ENCODE results near the gene ST7. TPM values are rescaled to one million over a fixed set of nuclear protein-coding genes. Genes with fewer than 3 reads are reported as not detected.

The ST7 gene
- total RNA-seq, 1 donor from 2014 or later: 22.1 TPM

DNA sequence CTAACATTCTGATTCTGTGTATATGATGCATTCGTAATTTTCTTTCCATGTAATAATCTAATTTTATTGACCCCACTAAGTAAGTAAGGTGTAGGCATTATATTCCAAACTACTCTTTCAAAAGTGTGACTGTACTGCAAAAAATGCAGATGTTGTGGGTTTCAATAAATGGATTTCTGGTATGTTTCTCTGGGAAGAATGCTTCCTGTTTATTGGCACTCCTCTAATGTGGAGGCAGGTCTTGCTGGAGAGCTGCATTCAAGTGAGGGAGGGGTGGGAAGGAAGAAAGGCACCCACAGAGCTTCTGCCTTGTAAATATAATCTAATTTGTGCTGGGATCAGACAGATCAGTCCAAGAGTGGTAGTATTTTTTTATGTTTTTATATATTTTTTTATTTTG is 23.9 kb downstream of the ST7 start:
- no peak for DNase-seq (ENCODE audit: low spot score)

DNA sequence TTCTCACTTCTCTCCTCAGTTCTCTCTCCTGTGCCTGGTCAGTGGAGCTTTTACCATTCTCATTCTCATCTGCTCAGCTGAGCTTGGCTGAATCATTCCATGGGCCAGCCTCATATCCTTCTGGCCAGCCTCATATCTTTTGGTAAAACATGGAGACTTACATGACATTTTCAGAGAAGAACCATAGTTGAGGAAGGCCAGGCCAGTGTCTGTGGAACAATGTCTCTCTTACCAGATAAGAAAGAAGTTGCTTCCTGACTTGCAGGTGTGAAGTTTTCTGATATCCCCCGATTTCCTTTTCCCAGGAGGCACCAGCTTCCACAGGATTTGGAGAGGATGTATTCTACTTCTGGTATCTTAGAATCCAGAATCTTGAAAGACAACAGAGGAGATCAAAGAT is 24.7 kb downstream of the ST7 start:
- no peak for DNase-seq (ENCODE audit: low spot score)

DNA sequence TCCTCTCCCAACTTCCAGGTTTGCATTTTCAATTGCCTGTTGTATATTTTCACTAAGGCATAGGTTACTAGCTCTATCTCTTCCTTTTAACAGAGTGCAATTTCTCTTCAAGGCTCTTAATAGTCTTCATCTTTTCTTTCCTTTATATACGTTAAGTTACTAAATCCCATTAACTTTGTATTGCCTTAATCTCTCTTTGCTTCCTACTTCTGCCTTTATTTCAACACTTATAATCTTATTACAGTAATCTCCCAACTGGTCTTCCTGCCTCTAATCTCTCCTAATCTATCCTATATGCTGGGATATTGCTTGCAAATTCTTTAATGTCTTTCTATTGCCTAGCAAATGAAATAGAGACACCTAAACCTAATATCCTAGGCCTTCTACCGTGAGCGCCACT is 26.1 kb downstream of the ST7 start:
- no peak for DNase-seq (ENCODE audit: low spot score)

DNA sequence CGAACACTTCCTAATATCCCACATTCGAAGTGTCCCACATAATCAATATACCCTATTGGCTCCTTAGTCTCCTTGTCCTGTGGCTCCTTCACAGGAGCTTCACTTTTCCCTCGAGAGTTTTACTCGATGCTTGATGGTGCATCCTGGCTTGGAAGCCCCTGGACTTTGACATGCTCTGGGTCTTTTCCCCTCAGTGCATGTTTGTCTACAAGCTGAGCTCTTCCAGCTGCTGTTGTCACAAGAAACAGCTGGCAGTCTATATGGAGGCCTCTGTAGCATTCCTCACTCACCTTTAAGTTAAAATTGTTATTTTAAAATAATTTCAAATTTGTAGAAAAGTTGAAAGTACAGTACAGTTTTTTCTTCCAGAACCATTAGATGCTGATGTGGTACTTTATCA is 27.1 kb downstream of the ST7 start:
- DNase-seq (ENCODE audit: low spot score): no peak

DNA sequence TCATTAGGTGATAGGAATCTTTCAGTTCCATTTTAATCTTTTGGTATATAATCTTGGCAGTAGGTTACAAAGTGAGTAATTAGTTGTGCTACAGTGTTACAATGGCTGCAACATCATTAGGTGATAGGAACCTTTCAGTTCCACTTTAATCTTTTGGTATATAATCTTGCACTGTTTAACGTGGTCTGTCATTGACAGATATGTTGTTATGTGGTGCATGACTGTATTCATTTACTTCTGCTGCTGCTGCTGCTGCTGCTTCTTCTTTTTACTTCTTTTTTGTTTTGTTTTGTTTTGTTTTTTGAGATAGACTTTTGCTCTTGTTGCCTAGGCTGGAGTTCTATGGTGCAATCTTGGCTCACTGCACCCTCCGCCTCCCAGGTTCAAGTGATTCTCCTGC is 28.6 kb downstream of the ST7 start:
- DNase-seq (ENCODE audit: low spot score): no peak

DNA sequence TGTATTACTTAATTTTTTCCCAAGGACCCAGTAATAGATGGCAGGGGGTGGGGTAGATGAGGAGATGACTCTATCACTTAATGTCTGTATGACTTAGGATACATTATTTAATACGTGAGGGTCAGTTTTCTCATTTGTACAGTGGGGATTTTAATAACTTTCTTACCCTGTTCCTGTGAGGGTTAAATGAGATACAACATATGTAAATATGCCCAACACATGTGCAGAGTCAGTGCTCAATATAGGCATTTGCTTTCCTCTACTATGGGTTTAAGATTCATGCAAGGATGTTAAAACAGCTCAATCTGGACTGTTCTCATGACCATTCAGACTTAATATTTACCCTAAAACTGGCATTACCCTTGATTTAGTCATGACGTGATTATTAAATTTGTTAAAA is 31.2 kb downstream of the ST7 start:
- no peak for DNase-seq (ENCODE audit: low spot score)

DNA sequence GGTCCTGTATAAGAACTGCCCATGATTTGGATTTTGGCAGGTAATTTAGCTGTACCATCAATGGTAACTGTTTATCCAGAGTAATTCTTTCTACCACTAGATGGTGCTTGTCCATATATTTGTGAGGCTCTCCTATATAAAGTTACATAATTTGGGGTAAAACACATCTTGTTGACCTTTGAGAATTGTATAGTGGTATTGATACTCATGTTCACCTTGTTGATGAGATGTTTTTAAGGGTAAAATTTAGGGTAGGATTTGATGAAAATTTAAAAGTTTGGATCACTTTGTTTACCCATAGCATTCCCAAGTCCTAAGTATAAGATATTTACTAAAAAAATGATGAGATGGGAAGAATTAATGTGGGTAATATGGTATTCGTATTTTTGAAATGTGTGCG is 31.6 kb downstream of the ST7 start:
- no peak for DNase-seq (ENCODE audit: low spot score)

DNA sequence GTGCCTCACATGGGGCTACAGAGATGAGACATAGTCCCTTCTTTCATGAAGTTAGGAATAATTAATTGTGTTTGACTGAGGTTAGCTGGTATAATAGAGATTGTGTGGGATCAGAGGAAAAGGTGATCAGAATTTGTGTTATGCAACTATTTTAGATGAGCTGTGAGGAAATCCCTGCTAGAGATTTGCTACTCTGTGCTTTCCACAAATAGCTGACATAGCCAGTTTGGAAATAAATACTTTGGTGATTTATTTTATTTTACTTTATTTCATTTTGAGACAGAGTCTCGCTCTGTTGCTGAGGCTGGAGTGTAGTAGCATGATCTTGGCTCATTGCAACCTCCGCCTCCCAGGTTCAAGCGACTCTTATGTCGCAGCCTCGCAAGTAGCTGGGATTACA is 32.3 kb downstream of the ST7 start:
- DNase-seq (ENCODE audit: low spot score): no peak

DNA sequence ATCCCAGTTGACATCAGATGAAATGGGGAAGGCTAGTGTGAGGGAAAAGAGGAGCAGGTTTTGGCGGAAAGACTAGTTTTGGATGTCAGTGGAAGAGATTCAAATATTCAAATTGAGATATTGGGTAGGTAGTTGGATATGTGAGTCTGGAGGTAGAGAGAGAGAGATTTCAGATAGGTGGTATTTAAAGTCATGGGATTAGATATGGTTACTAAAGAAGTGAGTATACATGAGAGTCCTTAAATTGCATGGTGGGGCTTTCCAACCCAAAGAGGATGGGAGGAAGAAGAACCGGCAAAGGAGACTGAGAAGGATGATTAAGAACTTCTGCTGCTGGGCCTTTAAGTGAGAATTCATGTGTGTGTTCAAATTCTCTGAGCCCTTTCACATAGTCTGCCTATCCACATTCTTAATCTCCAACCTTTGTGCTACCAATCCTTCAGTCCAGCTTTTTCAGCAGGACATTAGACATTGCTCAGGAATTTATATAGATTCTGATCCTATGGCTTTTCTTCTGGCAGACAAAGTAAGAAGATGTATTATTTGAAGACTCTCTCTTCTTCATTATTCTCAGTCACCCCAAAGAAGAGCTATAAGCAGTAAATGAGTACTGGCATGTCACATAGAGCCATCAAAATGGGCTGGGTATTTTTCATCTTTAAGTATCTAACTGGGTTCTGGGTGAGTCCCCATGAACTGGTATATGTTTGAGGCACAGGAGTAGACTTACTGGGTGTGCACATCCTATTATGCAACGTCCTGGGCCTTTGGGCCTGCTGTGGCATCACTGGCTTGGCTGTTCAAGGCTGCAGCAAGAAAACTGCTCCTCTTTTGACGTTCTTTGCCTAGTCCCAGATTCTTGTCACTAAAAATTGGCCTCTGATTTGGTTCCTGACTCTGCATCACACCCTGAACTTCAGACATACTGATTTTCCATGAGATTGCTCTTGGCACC is 33.6 kb downstream of the ST7 start:
- DNase-seq (ENCODE audit: low spot score): no peak

DNA sequence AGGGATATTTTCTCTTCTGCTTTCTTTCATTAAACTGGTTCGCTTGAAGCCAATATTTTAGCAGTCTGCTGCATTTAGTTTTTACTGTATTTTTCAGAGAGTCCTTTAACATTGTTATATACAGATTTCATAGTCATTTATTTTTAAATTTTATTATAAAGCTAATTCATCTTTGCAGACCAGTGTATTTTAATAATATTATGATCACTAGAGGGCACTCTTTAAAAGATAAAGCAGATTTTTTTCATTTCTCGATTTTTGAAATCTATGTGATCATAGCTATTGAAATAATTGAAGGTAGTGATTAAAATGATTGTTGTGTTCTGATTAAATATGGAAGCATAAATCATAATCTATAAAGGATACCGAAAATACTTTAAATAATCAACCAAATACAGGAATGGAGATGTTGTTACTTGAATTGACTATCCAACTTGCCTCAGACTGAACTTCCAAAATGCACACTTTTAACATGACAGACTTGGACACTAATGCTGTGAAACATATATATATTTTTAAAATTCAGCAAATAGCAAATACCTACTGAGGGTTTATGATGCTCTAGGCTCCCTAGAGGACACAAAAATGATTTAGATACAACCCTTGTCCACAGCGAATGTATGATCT is 35.2 kb downstream of the ST7 start:
- no peak for DNase-seq (ENCODE audit: low spot score)

DNA sequence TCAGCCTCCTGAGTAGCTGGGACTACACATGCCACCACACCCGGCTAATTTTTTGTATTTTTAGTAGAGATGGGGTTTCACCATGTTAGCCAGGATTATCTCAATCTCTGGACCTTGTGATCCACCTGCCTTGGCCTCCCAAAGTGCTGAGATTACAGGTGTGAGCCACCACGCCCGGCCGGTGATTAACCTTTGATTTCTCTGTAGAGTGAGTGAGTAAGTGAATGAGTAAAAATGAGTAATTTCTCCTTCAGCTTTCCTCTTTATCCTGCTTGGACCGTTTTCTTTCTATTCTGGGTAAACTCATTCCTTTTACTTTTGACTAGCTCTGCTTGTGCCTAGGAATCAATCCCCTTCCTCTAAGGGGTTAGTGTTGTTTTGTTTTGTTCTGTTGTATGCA is 36.8 kb downstream of the ST7 start:
- DNase-seq (ENCODE audit: low spot score): no peak

DNA sequence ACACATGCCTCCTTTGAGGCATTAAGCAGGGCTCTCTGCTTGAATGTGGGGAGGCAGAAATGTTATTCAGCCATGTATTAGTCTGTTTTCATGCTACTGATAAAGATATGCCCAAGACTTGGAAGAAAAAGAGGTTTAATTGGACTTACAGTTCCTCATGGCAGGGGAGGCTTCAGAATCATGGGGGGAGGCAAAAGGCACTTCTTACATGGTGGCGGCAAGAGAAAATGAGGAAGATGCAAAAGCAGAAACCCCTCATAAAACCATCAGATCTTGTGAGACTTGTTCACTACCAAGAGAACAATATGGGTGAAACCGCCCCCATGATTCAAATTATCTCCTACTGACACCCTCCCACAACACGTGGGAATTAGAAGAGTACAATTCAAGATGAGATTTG is 37.9 kb downstream of the ST7 start:
- DNase-seq (ENCODE audit: low spot score): no peak

DNA sequence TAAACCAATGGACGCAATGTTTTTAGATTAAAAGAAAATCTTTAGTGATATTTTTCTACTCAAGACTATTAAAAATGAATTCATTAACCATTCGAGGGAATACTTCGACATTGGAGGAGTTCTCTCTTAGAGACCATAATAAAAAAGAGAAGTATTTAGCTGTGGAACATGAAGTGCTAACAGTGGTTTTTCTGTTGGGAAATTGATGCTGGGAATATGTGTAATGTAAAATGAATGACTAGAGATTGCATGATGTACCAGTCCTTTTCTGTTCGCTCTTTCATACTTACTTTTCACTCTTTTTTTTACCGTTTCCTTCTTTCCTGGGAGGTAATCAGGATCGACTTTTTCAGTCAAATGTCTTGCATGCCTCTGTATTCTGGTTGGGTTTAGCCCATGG is 41.3 kb downstream of the ST7 start:
- no peak for DNase-seq (ENCODE audit: low spot score)

DNA sequence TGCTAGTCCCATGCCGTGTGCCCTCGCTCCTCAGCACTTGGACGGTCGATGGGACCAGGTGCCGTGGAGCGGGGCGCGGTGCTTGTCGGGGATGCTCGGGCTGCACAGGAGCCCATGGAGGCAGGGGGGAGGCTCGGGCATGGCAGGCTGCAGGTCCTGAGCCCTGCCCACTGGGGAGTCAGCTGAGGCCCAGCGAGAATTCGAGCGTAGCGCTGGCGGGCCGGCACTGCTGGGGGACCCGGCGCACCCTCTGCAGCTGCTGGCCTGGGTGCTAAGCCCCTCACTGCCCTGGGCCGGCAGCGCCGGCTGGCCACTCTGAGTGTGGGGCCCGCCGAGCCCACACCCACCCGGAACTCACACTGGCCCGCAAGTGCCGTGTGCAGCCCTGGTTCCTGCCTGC is 44.7 kb downstream of the ST7 start:
- DNase-seq (ENCODE audit: low spot score): no peak

DNA sequence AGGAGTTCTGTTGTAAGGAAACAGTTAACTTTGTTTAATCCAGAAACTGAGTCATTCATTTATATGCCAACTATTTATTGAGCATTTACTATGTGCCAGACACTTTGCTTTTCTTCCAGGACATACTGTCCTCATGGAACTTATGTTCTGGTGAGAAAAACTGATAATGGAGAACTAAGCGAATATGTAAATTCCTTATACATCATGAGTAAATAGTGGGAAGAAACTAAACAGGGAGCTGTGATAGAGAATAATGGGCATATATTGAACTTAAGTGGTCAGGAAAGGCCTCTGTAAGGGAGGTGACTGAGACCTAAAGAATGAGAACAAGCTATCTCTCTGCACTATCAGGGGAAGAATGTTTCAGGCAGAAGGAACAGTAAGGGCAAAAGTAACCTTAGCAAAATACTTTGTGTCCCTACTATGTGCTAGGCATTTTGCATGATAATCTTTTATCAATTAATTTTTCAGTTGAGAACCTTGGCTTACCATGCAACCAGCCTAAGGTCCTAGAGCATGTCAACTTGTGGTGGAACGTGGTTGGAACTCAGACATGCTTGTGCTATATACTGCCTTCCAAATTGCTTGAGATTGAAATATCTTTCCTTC is 45.4 kb downstream of the ST7 start:
- DNase-seq (ENCODE audit: low spot score): no peak

DNA sequence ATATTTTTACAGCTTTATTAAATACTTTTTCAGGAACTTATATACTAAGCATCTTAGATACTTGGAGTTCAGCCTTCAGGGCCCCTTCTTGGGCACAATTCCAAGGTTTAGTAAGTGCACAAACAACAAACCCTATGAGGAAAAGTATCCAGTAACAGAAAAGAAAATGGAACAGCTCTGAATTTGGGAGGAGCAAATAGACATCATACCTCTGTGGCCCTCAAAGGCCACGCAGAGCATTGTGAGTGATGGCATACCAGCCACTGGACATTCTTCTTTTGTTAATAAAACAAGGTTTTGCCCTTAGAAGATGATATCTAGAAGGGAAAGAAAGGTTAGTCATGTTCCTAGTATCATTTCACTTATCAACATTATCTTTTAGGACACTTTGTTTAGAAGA is 46.0 kb downstream of the ST7 start:
- DNase-seq (ENCODE audit: low spot score): no peak

DNA sequence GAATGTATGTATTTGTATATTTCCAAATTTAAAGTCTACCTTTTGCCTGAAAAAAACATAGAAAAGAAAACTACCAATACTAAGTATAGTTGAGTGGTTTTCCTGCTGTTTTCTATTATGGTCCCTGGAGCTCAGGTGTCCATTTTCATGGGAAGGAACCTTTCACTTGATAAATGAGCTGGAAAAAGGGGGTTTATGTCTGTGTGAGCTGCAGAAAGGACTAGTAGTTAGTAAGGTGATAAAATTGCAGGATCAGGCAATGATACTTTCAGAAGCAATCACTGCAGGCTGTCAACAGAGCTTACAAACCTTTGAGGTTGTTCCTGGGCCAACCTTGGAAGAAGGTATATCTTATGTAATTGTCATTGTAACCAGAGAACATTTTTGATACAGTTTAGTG is 48.0 kb downstream of the ST7 start:
- no peak for DNase-seq (ENCODE audit: low spot score)

DNA sequence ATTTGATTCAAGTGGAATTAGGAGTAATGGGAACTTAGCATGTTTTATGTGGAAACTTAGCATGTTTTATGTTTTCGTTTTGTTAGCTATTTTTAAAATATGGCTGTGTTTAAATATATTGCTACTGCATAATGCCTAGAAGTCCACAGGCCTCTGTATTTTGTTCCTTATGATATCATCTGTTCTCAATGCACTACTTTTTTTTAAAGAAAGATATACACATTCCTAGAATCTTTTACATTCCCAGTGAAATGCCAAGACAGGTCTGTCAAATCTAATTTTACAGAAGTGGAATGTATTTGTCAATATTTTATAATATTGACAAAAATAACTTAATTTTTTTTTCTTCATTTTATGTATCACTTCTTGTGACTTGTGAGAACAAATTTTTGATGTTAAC is 51.6 kb downstream of the ST7 start:
- DNase-seq (ENCODE audit: low spot score): no peak

DNA sequence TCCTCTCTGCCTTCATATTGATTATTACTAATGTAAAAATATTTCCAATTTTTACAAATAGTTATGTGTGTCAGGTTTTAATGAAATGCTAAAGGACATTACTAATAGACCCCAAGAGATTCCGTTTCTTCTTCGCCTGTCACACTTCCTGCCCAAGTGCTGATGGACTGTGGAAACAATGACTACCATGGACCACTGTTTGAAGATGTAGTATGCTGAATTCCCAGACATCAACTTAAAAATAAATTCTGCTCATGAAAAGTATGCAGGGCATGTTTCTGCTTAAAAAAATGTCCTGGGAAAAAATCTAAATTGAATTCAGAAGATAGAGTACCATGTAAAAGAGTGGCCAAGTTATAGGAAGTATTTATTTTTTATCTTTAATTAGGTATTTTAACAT is 52.1 kb downstream of the ST7 start:
- no peak for DNase-seq (ENCODE audit: low spot score)

DNA sequence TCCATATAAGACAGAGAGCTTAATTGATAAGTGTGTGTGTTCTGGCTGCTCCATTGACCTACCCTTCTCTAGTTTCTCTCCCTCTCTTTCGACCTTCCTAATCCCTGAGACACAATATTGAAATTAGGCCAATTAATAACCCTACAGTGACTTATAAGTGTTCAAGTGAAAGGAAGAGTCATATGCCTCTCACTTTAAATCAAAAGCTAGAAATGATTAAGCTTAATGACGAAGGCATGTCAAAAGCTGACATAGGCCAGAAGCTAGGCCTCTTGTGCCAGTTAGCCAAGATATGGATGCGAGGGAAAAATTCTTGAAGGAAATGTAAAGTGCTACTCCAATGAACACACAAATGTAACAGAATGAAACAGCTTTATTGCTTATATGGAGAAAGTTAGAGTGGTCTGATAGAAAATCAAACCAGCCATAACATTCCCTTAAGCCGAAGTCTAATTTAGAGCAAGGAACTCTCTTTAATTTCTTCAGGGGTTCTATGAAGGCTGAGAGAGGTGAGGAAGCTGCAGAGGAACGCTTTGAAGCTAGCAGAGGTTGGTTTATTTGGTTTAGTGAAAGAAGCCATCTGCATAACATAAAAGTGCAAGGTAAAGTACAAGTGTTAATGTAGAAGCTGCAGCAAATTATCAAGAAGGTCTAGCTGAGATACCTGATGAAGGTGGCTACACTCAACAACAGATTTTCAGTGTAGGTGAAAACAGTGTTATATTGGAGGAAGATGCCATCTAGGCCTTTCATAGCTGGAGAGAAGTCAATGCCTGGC is 53.8 kb downstream of the ST7 start:
- no peak for DNase-seq (ENCODE audit: low spot score)

DNA sequence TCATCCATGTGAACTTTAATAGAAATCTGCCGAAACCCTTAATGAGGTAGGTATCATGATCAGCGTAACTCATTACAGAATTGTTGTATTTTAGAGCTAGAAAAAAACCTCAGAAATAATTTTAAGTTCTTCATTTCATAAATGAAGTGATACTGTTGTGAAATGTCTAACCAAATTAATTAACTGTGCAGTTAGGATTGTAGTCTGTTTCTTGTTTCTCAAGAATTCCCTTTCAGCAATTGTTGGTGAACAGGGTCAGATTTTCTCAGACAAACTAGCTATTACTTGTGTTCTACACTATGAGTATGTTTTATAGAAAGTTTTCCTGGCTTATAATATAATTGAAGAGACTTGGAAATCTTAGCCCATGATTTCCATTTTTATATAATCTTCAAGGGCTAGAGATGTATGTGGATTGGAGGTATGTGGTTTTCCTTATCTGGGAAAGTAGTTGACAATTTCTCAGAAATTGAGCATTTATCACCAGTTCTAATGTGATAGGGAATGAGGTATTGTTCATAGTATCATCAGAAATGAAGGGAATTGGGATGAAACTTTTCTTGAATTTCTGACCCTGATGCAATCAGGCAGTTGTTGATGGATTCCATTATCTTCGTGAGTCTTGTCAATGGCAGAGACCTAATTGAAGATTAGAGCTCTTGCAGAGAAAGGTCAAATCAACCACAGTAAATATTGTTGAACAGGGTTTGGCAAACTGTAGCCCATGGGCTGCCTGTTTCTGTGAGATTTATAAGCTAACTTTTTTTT is 55.0 kb downstream of the ST7 start:
- DNase-seq (ENCODE audit: low spot score): no peak
